ENCODE results near the gene KCNQ1.

Gene KCNQ1

DNA sequence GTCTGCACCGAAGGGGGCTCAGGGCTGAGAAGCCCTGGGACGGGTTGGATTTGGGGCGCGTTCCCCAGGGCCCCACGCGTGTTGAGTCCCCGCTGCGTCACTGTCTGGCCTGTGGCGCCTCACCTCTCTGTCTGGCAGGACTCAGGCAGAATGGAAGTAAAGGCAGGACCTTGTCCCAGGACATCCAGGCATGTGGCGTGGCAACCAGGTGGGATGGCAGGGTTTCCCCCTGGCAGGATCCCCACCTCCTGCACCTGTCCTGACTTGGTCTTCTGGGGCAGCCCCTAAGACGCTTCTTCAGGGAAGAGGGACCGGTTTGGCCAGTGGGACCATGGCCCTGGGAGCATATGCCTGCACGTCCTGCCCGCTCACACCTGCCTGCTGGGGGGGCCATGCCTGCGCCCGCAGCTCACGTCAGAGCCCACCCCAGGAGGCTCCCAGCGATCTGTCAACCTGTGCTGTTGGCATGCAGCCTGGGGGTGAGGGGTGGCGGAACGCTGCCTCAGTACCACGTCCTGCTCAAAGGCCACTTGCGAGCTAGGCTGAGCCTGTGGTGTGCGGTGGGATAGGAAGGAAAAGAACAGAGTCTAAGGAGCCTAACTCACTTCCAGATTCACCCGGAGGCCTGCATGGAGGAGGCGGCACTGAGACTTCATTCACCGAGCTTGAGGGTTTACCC is 72.7 kb downstream of the KCNQ1 start:
- H3K9me3 ChIP-seq (ENCODE audit: low read length): no peaks in the 10 kb centered on the region
- no peak overlapping the region for H3K4me2 ChIP-seq (ENCODE audit: low read length)
- H3K36me3 ChIP-seq (ENCODE audit: insufficient read depth, low read length): no peaks in the 10 kb centered on the region
- H3K9ac ChIP-seq (ENCODE audit: low read length): no peak overlapping the region
- no peaks in the 10 kb centered on the region; the same call in 1 of the 2 replicates for H3K27me3 ChIP-seq (ENCODE audit: insufficient read depth, low read length)
- no peaks in the 10 kb centered on the region for H3K9me2 ChIP-seq (ENCODE audit: low read depth, low read length)
- TF ChIP-seq EZH2 (IDR thresholded peaks at IDR 0.05; ENCODE audit: borderline replicate concordance, low read length): no peak
- TF ChIP-seq CTCF (IDR thresholded peaks at IDR 0.05; ENCODE audit: low read length): no peak
- no peaks in the 10 kb centered on the region for H3F3A ChIP-seq (ENCODE audit: insufficient read depth, low read length)
- no peaks in the 10 kb centered on the region for H4K20me1 ChIP-seq (ENCODE audit: insufficient read depth, low read length)
- H3K4me1 ChIP-seq (ENCODE audit: insufficient read depth, low read length, severe bottlenecking): no peaks in the 10 kb centered on the region
- H2AFZ ChIP-seq (ENCODE audit: low read length): no peak overlapping the region
- no peak overlapping the region for H3K4me3 ChIP-seq (ENCODE audit: low read depth, low read length, poor library complexity, severe bottlenecking)
- H3K27ac ChIP-seq (ENCODE audit: low read depth, low read length, poor library complexity, severe bottlenecking): no peak overlapping the region
- H3K79me2 ChIP-seq (ENCODE audit: insufficient read depth, low read length): no peaks in the 10 kb centered on the region

DNA sequence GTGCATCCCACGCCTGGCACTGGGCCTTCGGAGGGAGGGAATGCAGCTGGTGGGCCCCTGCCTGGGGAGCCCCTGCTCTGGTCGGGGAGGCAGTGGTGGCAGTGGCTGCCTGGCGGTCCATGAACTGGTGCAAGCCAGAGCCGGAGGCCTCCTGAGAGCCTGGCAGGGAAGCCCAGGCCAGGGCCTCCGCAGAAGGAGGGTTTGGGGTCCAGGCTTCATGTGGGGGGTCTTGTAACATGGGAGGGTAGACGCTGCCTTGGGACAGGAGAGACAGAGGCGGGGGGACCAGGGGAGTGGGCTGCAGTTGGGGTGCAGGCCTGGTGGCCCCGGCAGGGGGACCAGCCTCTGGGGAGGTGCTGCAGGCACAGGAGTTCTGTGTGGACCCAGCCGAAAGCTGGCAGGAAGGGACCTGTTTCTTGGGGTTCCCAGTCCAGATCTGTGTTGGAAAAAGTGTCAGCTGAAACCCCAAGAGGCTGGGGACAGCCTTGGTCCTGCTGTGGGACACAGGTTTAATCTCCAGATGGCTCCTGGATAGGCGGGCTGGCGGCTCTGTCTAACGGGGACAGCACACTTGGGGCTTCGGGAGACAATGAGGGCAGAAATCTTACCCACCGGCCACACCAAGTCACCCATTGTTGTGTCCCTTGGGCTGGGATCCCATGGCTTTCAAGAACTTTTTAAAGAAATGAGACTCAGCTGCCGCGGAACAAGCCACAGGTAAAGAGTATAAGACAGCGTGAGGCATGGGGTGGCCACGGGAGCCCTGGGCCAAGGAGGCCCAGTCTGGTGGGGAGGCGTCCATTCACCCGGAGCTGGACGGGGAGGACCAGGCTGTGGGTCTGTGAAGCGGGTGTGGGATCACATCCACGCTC is 73.5 kb downstream of the KCNQ1 start:
- no peak for TF ChIP-seq CTCF (IDR thresholded peaks at IDR 0.05; ENCODE audit: low read length)
- no peak for TF ChIP-seq EZH2 (IDR thresholded peaks at IDR 0.05; ENCODE audit: borderline replicate concordance, low read length)
- Histone ChIP-seq H3F3A (ENCODE audit: insufficient read depth, low read length) (no peaks in the 10 kb centered on the region), H3K36me3 (ENCODE audit: insufficient read depth, low read length) (no peaks in the 10 kb centered on the region), H3K4me2 (ENCODE audit: low read length) (no peak overlapping the region), H3K9me3 (ENCODE audit: low read length) (no peaks in the 10 kb centered on the region), H3K9me2 (ENCODE audit: low read depth, low read length) (no peaks in the 10 kb centered on the region), H3K79me2 (ENCODE audit: insufficient read depth, low read length) (no peaks in the 10 kb centered on the region), H3K27ac (ENCODE audit: low read depth, low read length, poor library complexity, severe bottlenecking) (no peak overlapping the region), H3K27me3 (ENCODE audit: insufficient read depth, low read length) (no peaks in the 10 kb centered on the region; the same call in 1 of the 2 replicates), H4K20me1 (ENCODE audit: insufficient read depth, low read length) (no peaks in the 10 kb centered on the region), H2AFZ (ENCODE audit: low read length) (no peak overlapping the region), H3K9ac (ENCODE audit: low read length) (no peak overlapping the region), H3K4me1 (ENCODE audit: insufficient read depth, low read length, severe bottlenecking) (no peaks in the 10 kb centered on the region), H3K4me3 (ENCODE audit: low read depth, low read length, poor library complexity, severe bottlenecking) (no peak overlapping the region)

DNA sequence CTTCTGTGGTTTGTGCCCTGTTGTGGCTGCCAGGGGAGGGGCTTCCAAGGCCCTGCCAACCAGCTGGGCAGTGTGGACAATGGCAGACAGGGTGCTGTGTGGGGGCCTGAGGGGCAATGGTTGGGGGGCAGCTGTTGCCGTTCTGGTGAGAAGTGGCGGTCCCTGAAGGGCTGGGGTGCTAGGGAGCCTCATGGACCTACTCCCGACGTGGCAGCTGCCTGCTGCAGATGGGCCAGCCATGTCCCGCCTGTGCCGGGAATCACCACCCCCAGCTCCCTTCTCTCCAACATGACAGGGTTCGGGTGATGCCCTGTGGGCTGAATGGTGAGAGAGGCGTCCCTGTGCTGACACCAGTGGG is 74.2 kb downstream of the KCNQ1 start:
- no peaks in the 10 kb centered on the region for H3K79me2 ChIP-seq (ENCODE audit: insufficient read depth, low read length)
- TF ChIP-seq EZH2 (IDR thresholded peaks at IDR 0.05; ENCODE audit: borderline replicate concordance, low read length) (no peak), CTCF (IDR thresholded peaks at IDR 0.05; ENCODE audit: low read length) (no peak)
- no peaks in the 10 kb centered on the region for H3K27me3 ChIP-seq (ENCODE audit: insufficient read depth, low read length)
- H3K4me2 ChIP-seq (ENCODE audit: low read length): no peak overlapping the region
- H3K9me3 ChIP-seq (ENCODE audit: low read length): no peaks in the 10 kb centered on the region
- H3K9ac ChIP-seq (ENCODE audit: low read length): no peak overlapping the region
- no peaks in the 10 kb centered on the region for H3K9me2 ChIP-seq (ENCODE audit: low read depth, low read length)
- H3K4me1 ChIP-seq (ENCODE audit: insufficient read depth, low read length, severe bottlenecking): no peaks in the 10 kb centered on the region
- no peak overlapping the region for H2AFZ ChIP-seq (ENCODE audit: low read length)
- H3K27ac ChIP-seq (ENCODE audit: low read depth, low read length, poor library complexity, severe bottlenecking): no peak overlapping the region
- H3K36me3 ChIP-seq (ENCODE audit: insufficient read depth, low read length): no peaks in the 10 kb centered on the region
- H3K4me3 ChIP-seq (ENCODE audit: low read depth, low read length, poor library complexity, severe bottlenecking): no peak overlapping the region
- no peaks in the 10 kb centered on the region for H4K20me1 ChIP-seq (ENCODE audit: insufficient read depth, low read length)
- H3F3A ChIP-seq (ENCODE audit: insufficient read depth, low read length): no peaks in the 10 kb centered on the region
